Measurements from ENCODE around the gene DDIT3.
"Not testable (repeated sequence)": the region's sequence is repeated elsewhere in the genome, so short reads cannot be mapped to it uniquely, and the experiment has no call there.

GRCh38 chr12:57507796-57508195 is 12.5 kb downstream of the DDIT3 start:
- TF ChIP-seq, protein P1, sequence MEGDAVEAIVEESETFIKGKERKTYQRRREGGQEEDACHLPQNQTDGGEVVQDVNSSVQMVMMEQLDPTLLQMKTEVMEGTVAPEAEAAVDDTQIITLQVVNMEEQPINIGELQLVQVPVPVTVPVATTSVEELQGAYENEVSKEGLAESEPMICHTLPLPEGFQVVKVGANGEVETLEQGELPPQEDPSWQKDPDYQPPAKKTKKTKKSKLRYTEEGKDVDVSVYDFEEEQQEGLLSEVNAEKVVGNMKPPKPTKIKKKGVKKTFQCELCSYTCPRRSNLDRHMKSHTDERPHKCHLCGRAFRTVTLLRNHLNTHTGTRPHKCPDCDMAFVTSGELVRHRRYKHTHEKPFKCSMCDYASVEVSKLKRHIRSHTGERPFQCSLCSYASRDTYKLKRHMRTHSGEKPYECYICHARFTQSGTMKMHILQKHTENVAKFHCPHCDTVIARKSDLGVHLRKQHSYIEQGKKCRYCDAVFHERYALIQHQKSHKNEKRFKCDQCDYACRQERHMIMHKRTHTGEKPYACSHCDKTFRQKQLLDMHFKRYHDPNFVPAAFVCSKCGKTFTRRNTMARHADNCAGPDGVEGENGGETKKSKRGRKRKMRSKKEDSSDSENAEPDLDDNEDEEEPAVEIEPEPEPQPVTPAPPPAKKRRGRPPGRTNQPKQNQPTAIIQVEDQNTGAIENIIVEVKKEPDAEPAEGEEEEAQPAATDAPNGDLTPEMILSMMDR (IDR thresholded peaks at IDR 0.05; ENCODE audit: control extremely low read depth in 1 of 3, insufficient read depth in 1 of 3, low read depth in 1 of 3, low read length in 3 of 3): not testable (repeated sequence)
- not testable (repeated sequence) for TF ChIP-seq RAD21 (IDR thresholded peaks at IDR 0.05 in 1 of 2, conservative IDR thresholded peaks at IDR 0.05 in 1 of 2; ENCODE audit: low read depth in 2 of 2, low read length in 2 of 2); EP300 (IDR thresholded peaks at IDR 0.05; ENCODE audit: borderline replicate concordance in 1 of 2, low read depth in 2 of 2, low read length in 2 of 2); BCL11A (IDR thresholded peaks at IDR 0.05; ENCODE audit: low read depth in 2 of 2, low read length in 2 of 2); POLR2A (IDR thresholded peaks at IDR 0.05; ENCODE audit: control extremely low read depth in 1 of 2, low read depth in 2 of 2, low read length in 2 of 2); MAX (IDR thresholded peaks at IDR 0.05); SUZ12 (IDR thresholded peaks at IDR 0.05; ENCODE audit: low read length); E2F6 (IDR thresholded peaks at IDR 0.05); TAF1 (IDR thresholded peaks at IDR 0.05; ENCODE audit: low read depth, low read length); ZNF274 (IDR thresholded peaks at IDR 0.05; ENCODE audit: borderline replicate concordance, extremely low read depth, low read length); TCF12 (IDR thresholded peaks at IDR 0.05; ENCODE audit: low read depth, low read length); TBP (IDR thresholded peaks at IDR 0.05; ENCODE audit: low read depth, low read length)

All from H1 (cell line).